ENCODE results near the gene AKNAD1.
"Not testable (repeated sequence)": the region's sequence is repeated elsewhere in the genome, so short reads cannot be mapped to it uniquely, and the experiment has no call there.

AKNAD1 gene

DNA sequence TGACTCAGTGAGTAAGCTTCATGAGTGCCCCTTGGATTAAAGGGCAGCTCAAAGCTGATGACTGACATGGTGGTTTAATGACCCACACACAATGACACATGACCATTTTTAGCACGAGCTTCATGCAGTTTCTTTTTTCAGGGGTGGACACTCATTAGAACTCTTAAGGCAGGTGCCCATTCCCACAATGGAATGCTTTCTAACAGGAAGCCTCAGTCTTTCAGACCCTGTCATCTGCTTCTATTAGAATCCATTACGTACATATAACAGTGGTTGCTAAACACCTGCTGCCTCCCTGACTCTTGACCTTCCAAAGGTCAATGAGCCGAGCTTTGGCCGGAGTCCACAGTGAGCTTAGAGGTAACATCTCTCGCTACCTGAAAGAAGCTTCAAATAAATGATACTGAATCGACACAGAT is 27.4 kb downstream of the AKNAD1 start:
- DNase-seq, result peak; percentile 21

DNA sequence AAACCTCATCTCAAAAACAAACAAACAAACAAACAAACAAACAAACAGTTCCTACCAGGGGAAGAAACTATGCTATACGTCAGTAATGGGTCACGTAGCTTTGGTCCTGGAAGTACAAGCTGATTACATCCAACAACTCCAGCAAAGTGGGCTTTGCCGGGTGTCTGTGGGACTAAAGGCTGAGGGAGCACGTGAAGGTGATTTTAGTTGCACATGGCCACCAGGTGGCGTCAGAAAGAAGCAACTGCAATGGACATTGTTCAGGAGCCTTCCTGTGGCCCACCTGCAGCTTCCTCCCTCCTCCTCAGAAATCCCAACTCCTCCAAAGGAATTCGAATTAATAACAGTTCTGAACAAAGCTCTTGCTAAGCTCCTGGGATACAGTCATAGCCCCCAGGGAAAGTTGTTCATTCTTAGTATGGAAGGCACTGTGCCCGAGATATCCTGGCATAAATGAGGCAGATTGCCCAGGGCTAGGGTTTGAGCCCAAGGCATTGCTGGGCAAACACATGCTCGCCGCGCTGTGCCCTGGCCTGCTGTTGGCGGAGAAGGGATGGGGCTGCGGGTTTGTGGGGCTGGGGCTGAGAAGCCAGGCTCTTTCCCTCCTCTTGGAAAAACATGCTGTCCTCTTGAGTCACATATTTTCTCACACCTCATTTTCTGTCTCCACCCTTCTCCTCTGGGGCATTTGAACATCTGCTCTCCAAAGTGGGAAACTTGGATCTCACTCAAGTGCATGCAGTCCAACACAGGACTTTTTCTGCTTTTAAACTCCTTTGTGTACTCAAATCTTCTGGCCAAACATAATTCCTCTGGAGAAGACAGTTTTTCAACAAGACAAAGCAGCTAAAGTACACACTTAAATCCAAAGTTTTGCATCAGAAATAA is 28.6 kb downstream of the AKNAD1 start:
- DNase-seq, result peak; percentile 43

DNA sequence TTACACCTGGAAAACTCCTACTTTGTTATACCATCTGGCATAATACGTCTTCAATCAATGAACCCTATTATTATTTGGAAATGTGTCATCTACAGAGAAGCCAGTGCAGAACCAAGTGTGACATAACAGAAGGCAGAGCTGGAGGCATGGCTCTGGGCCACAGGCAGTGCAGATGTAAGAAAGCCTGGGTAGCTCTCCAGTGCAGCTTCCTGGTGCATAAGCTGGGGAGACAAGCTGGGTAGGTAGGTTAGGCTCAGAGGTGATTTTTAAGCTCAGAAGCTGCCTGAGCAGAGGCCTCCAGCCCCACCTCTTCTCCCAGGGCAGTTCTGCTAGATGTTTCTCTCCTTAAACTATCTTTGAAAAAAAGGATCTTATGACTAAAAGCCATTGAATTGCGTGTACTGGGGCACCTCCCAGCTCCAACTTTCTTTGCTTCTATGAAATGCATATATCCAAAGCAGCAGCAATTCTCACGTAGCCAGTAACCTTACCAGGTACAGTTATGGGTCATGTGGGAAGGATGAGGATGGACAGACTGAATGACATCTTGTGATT is 30.7 kb downstream of the AKNAD1 start:
- no peak for DNase-seq

DNA sequence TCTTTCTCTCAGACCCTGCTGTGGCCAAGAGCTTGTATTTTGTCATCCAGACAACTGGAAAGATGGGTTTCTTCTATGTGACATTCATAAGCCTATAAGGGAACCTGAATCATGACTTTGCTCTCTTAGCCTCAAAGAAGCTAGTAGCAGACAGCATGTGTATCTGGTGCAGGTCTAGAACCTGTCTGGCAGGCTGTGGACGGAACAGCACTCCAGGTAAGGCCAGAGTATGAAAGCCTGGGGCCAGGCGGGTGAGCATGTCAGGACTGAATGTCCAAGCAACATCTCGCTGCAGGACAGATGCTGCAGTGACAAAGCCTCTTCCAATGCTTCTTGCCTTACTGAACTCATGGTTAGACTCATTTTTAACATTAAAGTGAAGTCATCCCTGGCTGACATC is 32.8 kb downstream of the AKNAD1 start:
- DNase-seq, result no peak

DNA sequence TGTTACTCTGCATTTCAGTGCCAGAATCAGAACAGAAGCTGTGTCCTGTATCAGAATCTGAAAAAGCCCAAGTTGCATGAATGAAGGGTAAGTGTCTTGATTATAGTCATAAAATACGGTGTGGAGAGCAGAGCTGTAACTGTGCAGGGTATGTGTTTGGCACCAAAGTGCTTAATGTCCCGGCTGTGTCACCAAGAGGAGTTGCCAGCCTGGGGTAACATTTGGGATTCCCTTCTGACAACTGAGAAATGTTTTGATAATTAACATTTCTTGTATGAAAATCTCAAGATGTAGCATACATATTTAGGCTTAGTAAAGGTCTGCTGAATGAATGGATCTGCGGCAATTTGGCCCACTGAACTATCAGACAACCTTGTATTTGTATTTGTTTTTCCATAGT is 33.3 kb downstream of the AKNAD1 start:
- no peak for DNase-seq

DNA sequence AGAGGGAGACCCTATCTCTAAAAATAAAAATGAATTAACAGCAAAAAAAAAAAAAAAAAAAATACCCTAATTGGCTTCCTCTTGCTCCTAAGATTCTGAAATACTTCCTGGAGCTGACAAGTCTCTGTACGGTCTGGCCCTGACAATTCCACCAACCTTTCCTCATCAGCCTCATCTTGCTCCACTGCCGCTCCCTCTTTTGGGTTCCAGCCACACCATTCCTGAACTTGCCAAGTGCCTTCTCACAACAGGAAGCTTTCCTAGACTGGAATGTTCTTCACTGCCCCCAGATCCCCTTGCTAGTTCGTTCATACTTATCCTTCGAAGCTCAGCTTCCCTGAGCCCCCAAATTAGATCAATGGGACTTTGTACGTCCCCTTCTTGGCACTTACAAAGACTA is 37.0 kb downstream of the AKNAD1 start:
- DNase-seq, result no peak

DNA sequence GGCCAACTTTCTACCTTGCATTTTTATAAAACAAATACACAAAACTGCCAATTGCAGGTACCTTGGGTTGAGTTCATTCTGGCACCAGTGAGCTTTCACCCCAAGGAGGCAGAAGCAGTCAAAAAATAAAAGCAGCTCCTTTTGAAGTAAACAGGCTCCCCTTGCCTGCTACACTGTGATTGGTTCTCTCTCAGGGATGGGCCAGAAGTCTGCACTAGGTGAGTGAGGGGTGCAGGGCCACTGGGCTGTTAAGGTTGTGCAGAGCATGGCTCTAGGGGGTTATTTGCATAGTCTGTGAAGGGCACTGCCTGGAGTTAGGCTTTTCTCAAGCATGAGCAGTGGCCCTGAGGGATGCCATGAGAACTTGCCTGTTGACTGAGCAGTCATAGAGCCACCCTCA is 39.1 kb downstream of the AKNAD1 start:
- DNase-seq, result no peak

DNA sequence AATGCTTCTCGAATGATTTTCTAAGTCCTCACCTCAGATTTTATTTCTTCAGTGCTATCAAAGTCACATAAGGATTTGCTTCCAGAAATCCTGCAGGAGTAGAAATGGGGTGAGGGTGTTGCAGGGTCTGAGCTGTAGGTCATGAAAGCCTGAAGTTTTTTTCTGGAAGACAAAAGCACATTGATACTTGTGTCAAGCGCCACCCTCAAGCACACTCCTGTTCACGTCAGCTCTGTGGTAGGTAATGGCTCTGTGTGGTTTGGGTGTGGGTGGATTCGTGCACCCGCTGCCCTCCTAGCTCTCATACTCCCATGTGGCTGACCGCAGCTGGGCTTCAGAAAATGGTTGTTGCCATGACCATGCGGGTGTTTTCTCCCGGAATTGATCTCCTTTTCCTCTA is 39.9 kb downstream of the AKNAD1 start:
- DNase-seq, result no peak

DNA sequence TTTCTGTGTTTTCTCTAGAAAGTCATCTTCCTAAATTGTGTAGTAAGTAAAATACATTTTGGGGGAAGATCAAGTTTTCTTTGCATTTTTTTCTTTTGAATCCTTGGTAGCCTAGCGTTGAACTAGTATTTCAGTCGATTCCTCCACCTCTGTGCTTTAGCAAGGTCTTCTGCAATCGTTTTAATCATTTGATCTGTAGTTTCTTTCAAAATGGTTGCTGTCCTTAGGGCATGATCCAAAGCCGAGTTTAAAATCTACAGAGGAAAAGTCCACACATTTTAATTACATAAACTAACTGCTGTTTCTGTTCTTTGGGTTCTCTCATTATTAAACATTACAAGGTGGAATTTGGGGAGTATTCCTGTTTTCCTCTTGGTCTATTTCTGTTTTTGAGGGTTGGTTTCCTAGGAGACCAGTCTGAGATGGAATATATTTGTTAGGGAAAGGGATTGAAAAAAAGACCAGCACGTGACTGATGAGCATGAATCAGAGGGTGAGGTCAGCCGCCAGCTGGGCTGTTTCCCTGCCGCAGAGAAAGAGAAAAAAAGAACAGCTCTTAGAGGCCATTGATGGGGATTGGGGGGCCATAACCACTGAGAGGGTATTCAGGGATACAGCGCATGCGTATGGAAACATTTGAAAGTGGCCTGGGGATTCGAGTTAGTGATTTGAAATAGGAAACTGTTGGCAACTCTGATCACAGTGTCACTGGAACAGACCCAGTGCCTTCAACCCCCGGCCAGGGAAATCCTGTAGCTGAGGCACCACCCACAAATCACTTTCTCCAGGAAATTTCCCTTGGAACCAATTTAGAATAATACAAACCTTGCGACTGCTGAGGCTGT is 40.6 kb downstream of the AKNAD1 start:
- DNase-seq, result peak; percentile 8

DNA sequence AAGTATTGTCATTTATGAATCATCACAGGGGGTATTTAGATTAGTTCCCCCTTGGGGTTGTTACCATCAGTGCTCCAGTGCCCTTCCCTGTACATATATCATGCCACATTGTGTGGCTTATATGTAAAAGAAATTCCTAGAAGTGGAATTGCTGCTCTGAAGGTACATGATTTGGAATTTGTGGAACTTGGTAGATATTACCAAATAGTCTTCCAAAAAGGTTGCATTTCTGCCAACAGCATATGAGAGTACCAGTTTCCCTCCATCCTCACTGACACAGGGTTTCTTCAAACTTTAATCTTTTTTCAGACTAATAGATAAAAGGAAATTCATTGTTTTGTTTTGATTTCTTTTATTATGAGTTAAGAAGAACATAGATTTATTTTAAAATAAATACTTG is 41.3 kb downstream of the AKNAD1 start:
- no peak for DNase-seq

DNA sequence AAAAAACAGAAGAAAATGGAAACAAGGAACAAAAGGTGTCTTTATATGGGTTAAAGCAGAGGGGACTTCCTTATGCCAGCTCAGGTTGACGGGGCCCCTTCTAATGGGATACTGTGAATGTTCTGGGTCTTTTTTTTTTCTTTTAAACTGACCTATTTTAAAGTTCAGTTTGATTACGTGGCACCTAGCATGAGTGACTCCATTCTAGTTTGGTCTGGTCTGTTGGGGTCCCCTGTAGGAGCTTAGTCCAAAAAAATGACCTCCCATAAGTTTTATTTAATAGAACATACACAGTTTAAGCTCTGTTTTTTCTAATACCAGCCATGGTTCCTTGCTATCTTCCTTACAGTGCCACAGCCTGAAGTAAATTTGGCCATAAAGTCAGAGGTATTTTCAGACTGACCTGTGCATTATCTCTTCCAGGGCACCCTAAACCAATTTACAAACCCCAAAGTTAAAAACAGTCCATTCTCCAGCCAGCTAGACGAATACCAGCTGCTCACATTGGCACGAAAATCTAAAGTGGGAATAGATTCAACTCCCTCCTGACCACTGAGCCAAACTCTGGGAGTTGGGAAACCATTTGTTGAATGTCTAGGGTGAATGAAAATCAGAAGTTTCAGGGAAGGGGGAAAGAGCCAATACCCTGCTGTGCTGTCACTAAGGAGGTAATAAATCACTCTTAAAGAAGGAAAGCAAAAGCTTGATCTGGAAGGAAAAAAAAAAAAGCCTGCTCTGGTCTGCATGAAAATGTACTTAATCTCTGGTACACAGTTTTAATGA is 42.4 kb downstream of the AKNAD1 start:
- DNase-seq, result no peak

DNA sequence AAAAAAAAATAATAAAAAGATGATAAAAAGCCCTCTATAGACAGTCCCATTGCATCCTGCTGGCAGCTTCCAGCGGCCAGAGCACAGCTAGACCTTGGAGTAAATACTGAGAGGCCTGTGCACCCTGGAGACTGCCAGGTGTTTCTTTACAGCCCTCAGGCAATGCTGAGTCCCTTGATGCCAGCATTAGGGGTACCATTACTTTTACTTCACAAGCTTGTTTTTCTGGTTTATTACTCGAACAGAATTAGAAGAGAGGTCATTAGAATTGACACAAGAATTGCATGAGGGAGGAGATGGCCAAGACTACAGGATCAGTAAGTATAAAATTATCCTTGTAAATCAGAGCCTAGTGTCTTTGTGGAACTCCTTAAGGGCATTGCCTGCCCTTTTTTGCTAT is 43.6 kb downstream of the AKNAD1 start:
- DNase-seq, result no peak

DNA sequence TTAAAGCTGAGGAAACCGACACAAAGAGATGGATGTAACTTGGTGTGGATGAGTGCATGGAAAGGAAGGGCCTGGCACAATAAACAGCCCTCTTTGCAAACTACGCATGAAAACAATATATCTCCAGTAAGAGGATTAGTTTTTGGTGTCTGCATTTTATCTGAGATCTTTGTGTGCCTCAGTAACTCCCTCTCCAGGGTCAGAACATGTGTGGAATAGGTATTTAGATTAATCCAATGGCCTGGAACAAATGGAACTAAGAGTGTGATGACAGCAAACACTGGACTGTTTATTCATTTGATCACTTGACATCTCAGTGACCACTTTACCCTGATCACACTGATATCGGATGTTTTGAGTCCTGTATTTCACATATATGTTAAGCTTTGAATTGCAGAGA is 45.3 kb downstream of the AKNAD1 start:
- no peak for DNase-seq

DNA sequence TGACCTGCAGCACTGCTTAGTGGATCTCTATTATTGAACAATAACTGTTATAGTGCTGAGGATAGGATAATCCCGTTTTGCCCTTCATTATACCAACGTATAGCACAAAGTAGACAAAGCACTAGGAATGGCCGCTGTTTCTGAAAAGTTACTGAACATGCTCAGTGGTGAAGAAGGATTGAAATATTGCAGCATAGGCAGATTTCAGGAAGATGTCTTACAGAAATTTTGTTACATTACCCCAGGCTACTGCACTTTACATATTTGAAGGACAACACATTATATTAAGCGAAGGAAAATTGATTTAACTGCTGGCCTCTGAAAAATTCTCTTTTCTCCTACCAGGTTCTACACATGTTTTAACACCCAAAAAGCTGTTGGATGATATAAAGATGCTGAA is 48.5 kb downstream of the AKNAD1 start:
- DNase-seq, result no peak

DNA sequence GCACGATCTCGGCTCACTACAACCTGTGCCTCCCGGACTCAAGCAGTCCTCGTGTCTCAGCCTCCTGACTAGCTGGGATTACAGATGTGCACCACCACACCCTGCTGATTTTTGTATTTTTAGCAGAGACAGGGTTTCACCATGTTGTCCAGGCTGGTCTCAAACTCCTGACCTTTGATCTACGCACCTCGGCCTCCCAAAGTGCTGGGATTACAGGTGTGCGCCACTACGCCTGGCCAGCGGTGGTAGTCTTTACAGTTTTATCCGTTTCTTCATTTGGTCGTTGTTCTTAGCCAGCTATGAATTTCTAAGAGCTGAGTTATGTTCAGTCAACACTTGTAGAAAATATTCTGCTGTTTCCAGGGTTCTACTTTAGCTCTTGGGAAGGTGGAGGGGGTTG is 53.3 kb downstream of the AKNAD1 start:
- DNase-seq, result no peak

DNA sequence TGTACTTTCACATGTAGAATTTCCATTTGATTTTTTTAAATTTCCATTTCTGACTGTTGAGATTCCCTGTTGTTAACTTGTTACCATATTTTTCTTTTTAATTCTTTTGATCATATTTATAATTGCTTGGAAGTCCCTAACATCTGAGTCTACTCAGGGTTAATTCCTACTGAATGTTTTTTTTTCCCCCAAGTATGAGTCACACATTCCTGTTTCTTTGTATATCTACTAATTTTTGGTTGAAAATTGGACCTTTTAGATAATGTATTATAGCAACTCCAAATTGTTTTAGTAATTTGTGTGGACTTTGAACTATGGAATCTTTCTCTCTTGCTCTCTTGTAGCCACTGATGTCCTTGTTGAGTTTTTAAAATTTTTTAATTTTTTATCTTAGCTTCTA is 55.8 kb downstream of the AKNAD1 start:
- no peak for DNase-seq

DNA sequence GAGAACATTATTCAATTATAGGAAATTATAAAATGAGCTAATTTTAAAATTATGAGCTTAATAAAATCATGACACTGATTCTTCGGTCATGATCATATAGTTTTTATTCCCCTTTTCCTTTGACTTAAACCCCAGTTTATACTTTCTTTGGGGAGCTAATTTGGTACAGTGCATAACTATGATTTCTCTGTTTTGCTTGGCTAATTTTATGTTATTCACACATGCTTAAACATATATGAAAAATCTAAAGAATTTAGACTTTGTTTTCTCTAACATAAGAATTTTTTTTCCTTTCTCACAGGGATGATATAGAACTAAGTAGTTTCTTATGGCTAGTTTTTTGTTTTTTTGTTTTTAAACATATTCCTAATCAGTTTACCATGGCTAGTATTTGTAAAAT is 57.9 kb downstream of the AKNAD1 start:
- DNase-seq, result no peak

DNA sequence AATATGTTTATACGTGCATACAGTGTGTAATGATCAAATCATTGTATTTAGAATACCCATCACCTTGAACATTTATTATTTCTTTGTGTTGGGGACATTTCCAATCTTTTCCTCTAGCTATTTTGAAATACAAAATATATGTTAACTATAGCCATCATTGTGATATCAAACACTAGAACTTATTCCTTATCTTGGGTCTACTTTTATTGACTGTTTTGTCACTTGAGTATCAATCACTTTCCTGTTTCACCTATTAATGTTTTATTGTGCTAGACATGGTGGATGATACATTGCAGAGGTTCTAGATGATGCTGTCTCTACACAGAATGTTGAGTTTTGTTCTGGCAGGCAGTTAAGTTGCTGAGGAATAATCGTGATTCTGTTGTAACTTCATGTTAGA is 64.5 kb downstream of the AKNAD1 start:
- no peak for DNase-seq

DNA sequence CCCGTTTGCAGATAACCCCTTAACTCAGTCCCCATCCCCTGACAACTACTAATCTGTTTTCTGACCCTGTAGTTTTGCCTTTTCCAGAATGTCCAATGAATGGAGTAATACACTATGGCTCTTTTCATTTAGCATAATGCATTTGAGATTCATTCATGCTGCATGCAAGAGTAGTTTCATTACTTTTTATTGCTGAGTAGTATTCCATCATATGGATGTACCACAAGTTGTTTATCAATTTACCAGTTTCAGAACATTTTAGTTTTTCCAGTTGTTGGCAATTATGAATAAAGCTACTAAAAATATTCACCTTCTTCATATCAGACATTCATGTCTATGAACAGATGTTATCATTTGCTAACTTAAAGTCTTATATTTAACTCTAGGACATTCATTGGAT is 65.1 kb downstream of the AKNAD1 start:
- no peak for DNase-seq

DNA sequence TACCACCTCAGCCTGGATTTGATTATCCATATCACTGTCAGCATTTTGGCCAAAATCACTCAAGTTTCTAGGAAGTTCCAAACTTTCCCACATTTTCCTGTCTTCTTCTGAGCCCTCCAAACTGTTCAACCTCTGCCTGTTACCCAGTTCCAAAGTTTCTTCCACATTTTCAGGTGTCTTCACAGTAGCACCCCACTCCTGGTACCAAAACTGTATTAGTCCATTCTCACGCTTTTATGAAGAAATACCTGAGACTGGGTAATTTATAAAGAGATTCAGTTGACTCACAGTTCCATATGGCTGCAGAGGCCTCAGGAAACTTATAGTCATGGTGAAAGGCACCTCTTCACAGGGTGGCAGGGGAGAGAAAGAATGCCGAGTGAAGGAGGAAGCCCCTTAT is 71.0 kb downstream of the AKNAD1 start:
- DNase-seq, result no peak

DNA sequence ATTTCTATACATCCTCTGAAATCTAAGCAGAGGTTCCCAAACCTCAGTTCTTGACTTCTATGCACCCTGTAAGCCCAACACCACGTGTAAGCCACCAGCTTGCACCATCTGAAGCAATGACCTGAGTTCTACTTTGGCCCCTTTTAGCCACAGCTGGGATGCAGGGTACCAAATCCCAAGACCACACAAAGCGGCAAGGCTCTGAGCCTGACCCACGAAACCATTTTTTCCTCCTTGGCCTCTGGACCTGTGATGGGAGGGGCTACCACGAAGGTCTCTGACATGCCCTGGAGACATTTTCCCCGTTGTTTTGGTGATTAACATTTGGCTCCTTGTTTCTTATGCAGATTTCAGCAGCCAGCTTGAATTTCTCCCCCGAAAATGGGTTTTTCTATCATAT is 71.6 kb downstream of the AKNAD1 start:
- no peak for DNase-seq

DNA sequence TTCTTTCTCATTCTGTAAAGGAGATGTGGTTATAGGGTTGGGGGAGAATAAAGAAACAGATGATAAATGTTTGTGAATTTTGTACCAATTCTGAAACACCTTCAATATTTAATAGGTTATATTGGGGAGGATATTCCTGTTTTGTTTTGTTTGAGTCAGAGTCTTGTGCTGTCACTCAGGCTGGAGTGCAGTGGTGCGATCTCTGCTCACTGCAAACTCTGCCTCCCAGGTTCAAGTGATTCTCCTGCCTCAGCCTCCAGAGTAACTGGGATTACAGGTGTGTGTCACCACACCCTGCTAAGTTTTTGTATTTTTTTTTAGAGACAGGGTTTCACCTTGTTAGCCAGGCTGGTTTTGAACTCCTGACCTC is 75.3 kb downstream of the AKNAD1 start:
- DNase-seq, result not testable (repeated sequence)

DNA sequence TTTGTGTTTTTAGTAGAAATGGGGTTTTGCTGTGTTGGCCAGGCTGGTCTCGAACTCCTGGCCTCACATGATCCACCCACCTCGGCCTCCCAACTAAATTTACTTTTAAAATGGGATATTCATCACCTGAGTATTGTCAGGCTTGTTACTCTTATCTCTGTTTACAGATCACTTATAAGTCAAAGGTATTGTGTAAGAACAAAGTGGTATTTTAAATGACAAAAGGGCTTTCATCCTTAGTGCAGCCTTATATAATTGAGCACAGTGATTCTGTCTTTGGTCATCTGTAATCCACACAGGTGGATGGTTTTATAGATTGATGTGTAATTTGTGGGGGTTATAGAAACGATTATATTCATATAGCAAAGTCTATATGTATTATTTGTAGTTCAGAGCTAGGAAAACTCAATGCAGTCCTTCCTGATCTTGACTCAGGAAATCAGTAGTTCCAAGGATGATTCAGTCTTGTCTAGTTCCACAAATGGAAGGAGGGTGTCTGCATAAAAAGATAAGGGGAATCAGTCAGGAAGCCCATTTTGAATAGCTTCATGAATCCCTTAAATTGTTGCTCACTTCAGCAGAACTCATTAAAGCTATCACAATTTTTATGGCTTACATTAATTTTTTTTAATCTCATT is 75.8 kb downstream of the AKNAD1 start:
- DNase-seq, result no peak

Measured in MV-4-11 (cell line).